Thyroid gland (tissue), 4 donors: ENCODE results near the gene MYL10.

ENCODE experiments used
- POLR2A ChIP-seq, 2 donors: fragments of 450-650 bp; IDR thresholded peaks; one replicate each; pipeline ENCODE4 v1.6.1; 2017; ENCODE audit warnings: antibody characterized with exemption in 2 of 2, mild to moderate bottlenecking in 2 of 2, moderate library complexity in 1 of 2
- TF ChIP-seq, protein P1 (sequence below), 6 experiments: fragments of 200-600 bp in 3 of 6; fragments of 450-650 bp in 3 of 6; sonication (generic) in 3 of 6; IDR thresholded peaks; one replicate each; pipeline ENCODE4 v1.5.1; 2016 to 2019; ENCODE audit warnings: antibody characterized with exemption in 6 of 6, mild to moderate bottlenecking in 2 of 6, inconsistent platforms in 1 of 6, moderate library complexity in 1 of 6

DNA sequence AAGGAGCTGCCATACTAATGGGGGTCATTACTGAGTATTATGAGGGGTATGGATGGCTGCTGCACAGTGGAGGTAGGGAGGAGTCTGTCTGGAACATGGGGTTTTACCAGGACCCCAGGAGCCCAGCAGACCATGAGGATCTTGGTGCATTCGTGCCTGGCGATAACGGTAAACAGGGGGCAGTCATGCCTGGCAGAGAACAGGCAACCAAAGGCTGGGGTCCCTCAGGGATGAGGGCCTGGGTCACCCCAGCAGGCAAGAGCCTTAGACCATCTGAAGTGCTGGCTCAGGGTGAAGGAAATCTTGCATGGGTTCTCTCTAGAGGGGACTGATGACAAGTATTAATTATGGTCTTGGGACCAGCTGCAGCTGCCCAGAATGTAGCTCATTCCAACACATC lies 46.1 kb downstream of the MYL10 start:
- TF ChIP-seq, protein P1, sequence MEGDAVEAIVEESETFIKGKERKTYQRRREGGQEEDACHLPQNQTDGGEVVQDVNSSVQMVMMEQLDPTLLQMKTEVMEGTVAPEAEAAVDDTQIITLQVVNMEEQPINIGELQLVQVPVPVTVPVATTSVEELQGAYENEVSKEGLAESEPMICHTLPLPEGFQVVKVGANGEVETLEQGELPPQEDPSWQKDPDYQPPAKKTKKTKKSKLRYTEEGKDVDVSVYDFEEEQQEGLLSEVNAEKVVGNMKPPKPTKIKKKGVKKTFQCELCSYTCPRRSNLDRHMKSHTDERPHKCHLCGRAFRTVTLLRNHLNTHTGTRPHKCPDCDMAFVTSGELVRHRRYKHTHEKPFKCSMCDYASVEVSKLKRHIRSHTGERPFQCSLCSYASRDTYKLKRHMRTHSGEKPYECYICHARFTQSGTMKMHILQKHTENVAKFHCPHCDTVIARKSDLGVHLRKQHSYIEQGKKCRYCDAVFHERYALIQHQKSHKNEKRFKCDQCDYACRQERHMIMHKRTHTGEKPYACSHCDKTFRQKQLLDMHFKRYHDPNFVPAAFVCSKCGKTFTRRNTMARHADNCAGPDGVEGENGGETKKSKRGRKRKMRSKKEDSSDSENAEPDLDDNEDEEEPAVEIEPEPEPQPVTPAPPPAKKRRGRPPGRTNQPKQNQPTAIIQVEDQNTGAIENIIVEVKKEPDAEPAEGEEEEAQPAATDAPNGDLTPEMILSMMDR (IDR thresholded peaks at IDR 0.05) = no peak
- TF ChIP-seq POLR2A (IDR thresholded peaks at IDR 0.05) = no peak
